Measurements from ENCODE around the gene AADACL2.
"Not testable (repeated sequence)": the region's sequence is repeated elsewhere in the genome, so short reads cannot be mapped to it uniquely, and the experiment has no call there.

Gene AADACL2, protein sequence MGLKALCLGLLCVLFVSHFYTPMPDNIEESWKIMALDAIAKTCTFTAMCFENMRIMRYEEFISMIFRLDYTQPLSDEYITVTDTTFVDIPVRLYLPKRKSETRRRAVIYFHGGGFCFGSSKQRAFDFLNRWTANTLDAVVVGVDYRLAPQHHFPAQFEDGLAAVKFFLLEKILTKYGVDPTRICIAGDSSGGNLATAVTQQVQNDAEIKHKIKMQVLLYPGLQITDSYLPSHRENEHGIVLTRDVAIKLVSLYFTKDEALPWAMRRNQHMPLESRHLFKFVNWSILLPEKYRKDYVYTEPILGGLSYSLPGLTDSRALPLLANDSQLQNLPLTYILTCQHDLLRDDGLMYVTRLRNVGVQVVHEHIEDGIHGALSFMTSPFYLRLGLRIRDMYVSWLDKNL

GRCh38 chr3:151733613-151734012, at the start of gene AADACL2:
AADACL2 (plus strand) TSS chr3:151733927; CDS start chr3:151734036, 109 bp downstream.
- no peak for DNase-seq (ENCODE audit: low read depth in 2 of 2)

- no peak for DNase-seq (ENCODE audit: low read depth in 2 of 2)
Observed at GRCh38 chr3:151684094-151684493, 49.6 kb upstream of the AADACL2 start.

GRCh38 chr3:151686257-151686656, 47.5 kb upstream of the AADACL2 start:
- DNase-seq (ENCODE audit: low read depth in 2 of 2): no peak

DNA sequence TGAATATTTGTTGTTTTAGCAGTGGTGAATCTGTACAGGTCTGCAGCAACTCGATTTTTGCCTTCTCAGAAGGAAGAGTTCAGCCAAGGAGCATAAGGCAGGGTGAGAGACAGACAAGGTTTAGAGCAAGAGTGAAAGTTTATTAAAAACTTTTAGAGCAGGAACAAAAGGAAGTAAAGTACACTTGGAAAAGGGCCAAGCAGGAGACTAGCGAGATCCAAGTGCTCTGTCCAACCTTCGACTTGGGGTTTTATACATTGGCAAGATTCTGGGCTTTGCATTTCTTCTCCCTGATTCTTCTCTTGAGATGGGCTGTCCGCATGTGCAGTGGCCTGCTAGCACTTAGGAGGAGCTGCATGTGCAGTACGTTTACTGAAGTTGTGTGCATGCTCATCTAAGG, 46.7 kb upstream of the AADACL2 start:
- DNase-seq (ENCODE audit: low read depth in 2 of 2): no peak

DNA sequence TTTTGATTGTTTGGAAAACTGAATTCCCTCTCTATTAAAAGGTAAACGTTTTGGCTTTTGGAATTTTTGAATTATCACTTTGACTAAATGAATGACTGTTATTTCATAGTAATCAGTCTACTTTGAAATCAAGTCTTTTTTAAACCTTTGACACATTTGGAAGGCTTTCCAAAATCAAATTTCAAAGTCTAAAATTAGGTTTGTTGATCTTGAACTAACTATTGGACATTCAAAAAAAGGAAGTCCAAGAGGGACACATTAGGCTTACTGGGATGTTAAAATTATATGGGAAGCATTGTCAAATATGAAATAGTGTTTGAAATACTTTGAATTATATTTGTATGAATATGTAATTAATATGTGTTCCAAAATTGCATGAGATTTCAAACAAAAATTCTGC, 45.2 kb upstream of the AADACL2 start:
- no peak for DNase-seq (ENCODE audit: low read depth in 2 of 2)

- no peak for DNase-seq (ENCODE audit: low read depth in 2 of 2)
Observed at GRCh38 chr3:151690645-151691044, 43.1 kb upstream of the AADACL2 start.

- DNase-seq (ENCODE audit: low read depth in 2 of 2): no peak
Observed at GRCh38 chr3:151697496-151697895, 36.2 kb upstream of the AADACL2 start.

DNA sequence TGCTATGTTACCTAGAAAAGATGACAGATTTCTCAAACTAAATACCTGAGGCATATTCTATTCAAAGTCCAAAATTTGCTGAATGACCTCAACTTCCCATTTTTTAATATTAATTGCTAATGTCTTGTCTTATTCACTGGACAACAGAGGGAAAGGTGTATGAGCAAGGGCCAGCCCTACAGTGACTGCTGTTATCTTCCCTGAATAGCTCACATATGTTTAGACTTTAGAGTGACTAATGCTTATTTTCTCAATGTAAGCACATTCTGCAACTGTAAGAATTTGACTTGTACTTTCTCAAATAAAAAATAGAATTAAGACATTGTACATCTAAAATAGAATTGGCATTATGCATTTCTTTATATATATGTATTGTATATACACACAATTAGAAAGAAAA, 26.5 kb upstream of the AADACL2 start:
- no peak for DNase-seq (ENCODE audit: low read depth in 2 of 2)

GRCh38 chr3:151708868-151709267, 24.9 kb upstream of the AADACL2 start:
- DNase-seq (ENCODE audit: low read depth in 2 of 2): no peak

DNA sequence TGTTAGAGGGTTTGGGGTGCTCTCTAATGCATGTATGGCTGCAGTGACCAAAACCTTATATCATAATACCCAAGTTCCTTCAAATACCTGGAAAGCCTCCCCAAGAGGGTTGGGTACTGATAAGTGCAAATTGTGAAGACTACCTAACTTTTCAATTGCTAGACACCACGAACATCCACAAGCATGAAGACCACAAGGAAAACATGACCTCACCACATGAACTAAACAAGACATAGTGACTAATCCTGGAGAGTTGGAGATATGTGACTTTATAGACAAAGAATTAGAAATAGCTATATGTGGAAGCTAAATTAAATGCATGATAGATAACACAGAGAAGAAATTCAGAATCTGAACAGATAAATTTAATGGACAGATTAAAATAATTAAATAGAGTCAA, 23.9 kb upstream of the AADACL2 start:
- no peak for DNase-seq (ENCODE audit: low read depth in 2 of 2)

GRCh38 chr3:151721294-151721693, 12.4 kb upstream of the AADACL2 start:
- DNase-seq (ENCODE audit: low read depth in 2 of 2): no peak

DNA sequence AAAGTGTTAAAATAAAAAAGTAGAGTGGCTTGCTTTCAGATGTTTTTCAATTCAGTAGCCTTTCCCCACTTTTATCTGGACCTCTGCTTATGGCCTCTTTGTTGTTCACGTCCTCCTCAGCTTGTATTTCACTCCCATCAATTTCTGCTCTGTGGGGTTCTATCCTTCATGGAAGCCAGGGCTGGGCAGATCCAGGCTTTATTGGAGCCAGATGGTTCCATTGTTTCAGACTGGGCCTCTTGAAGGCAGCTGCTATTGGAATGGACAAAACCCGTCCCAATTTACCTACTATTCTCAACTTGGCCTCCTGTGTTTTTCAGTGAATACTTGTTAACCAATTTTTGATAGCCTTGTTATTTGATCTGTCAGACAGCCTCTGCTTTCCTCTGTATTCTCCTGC, 10.9 kb upstream of the AADACL2 start:
- DNase-seq (ENCODE audit: low read depth in 2 of 2): no peak

- no peak for DNase-seq (ENCODE audit: low read depth in 2 of 2)
Observed at GRCh38 chr3:151724576-151725562, 8.9 kb upstream of the AADACL2 start.

DNA sequence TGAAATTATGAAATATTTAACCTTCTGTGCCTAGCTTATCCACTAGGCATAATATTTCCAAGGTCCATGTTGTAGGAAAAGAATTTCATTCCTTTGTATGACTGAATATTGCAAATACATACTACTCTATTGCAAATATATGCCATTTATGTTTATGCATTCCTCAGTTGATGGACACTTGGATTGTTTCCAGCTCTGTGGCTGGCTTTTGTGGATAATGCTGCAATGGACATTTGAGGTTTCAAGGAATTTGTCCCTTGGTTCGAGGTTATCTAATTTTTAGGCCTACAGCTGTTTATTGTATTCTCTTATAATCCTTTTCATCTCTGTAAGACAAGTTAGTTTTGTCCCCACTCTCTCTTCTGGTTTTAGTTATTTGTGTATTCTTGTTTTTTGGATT, 7.7 kb upstream of the AADACL2 start:
- no peak for DNase-seq (ENCODE audit: low read depth in 2 of 2)

DNA sequence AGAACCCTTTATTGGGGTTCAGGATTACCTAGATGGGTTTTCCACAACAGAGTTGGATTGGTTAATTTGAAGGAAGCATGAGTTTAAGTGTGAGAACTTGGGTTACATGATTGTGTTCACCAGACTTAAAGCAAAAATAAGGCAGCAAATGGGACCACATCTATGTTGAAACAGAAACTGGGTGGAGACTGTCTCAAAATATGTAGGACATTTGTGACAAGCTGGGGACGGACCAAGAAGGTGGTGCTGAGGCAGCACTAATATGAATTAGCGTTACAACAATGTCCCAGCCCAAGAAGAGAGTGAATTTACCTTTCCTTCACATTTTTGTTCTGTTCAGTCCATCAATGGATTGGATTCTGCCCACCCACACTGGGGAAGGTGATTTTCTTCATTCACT, 866 bp upstream of the AADACL2 start:
- DNase-seq (ENCODE audit: low read depth in 2 of 2): no peak

DNA sequence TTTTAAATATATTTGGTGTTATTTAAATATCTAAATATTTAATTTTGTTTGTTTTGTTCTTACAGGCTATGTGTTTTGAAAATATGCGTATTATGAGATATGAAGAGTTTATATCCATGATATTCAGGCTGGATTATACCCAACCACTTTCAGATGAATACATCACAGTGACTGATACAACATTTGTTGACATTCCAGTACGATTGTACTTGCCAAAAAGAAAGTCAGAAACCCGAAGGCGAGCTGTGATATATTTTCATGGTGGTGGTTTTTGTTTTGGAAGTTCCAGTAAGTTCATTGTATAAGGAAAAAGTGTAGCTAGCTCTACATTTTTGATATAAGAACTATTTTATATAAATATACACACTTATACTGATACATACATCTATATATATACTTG, 6.9 kb downstream of the AADACL2 start:
- no peak for DNase-seq (ENCODE audit: low read depth in 2 of 2)

DNA sequence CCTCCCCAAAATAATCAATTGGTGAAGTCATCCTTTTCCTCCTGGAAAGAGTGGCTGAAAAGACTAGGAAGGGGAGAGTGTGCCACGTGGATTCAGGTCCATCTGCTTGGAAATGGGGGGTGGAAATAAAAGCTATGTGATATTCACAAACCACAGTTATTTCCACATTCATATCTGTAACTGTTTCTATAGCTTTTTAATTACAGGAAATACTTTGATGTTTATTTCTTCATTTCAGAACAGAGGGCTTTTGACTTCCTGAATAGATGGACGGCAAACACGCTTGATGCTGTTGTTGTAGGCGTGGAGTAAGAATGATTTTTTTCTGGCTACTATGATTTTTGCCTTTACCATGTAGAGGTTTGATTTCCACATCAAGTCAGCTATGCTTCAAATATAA, 10.1 kb downstream of the AADACL2 start:
- DNase-seq (ENCODE audit: low read depth in 2 of 2): no peak

DNA sequence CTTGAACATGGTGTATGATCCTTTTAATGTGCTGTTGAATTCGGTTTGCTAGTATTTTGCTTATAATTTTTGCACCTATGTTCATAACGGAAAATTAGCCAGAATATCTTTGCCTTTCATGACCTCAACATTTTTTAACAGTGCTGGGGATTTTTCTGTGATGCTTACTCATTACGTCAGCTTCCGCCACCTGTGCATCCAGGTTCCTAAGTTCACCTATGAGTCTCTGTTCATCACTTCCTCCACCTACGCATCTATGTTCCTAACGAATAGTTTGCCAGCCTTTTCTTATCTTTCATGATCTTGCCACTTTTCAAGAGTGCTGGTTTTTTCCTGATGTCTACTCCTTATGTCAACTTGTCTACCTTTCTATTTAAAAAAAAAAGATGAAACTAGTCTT, 16.5 kb downstream of the AADACL2 start:
- no peak for DNase-seq (ENCODE audit: low read depth in 2 of 2)

DNA sequence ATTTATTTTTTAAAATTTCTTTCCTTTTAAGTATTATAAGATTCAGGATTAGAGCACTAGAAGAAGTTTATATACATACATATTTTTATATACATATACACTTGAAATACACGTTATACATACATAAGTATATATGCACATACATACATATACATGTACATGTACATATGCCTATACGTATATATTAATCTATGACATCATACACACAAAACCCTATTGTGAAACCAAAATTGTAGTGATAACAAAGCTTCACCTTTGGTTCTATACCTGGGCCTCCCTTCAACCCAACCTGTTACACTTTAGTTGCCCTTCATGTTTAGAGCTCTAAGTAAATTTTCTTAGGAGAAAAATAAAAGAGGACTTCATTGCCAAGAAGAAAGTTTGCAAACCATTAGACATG, 17.0 kb downstream of the AADACL2 start:
- no peak for DNase-seq (ENCODE audit: low read depth in 2 of 2)

- DNase-seq (ENCODE audit: low read depth in 2 of 2): no peak
Observed at GRCh38 chr3:151751161-151751560, 17.4 kb downstream of the AADACL2 start.

- no peak for DNase-seq (ENCODE audit: low read depth in 2 of 2)
Observed at GRCh38 chr3:151753846-151754245, 20.1 kb downstream of the AADACL2 start.

- no peak for DNase-seq (ENCODE audit: low read depth in 2 of 2)
Observed at GRCh38 chr3:151761581-151761980, 27.9 kb downstream of the AADACL2 start.

DNA sequence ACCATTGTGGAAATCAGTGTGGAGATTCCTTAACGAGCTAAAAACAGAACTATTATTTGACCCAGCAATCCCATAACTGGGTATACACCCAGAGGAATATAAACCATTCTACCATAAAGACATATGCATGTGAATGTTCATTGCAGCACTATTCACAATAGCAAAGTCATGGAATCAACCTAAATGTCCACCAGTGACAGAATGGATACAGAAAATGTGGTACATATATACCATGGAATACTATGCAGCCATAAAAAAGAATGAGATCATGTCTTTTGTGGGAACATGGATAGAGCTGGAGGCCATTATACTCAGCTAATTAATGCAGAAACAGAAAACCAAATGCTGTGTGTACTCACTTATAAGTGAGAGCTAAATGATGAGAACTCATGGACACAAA, 31.0 kb downstream of the AADACL2 start:
- DNase-seq (ENCODE audit: low read depth in 2 of 2): not testable (repeated sequence)
